ENCODE results near the gene CCDC134. TPM values are rescaled to one million over a fixed set of nuclear protein-coding genes. Genes with fewer than 3 reads are reported as not detected.

Gene CCDC134
- total RNA-seq, 1 experiment from 2014 or later, result 16.7 TPM

GRCh38 chr22:41772645-41773044, 27.8 kb upstream of the CCDC134 start:
- TF ChIP-seq POLR2AphosphoS5 (IDR thresholded peaks at IDR 0.05; ENCODE audit: low read depth, low read length), result no peak
- TF ChIP-seq SIN3A (IDR thresholded peaks at IDR 0.05; ENCODE audit: borderline replicate concordance, insufficient read depth, low read depth, low read length), result no peak
- no peak for TF ChIP-seq TCF7L2 (IDR thresholded peaks at IDR 0.05; ENCODE audit: low read depth, low read length)
- TF ChIP-seq CTCF (IDR thresholded peaks at IDR 0.05), result no peak
- TF ChIP-seq REST (IDR thresholded peaks at IDR 0.05; ENCODE audit: insufficient read depth in 1 of 2, low read depth in 2 of 2, low read length in 1 of 2), result no peak
- POLR2A ChIA-PET, result no interaction called here
- in situ Hi-C loops (cut with HindIII; ENCODE audit: low pct_unique_long_range_greater_than_20kb, low sequenced_read_pairs), result no loop called here
- BruUV-seq (replicated peaks), result no TSS peak
- Histone ChIP-seq H3K9me3 (ENCODE audit: control insufficient read depth, insufficient read depth, low read depth, low read length) (no peaks in the 10 kb centered on the region), H3K27me3 (ENCODE audit: control insufficient read depth, insufficient read depth, low read length) (no peaks in the 10 kb centered on the region), H3K36me3 (ENCODE audit: control insufficient read depth, insufficient read depth, low read length) (no peaks in the 10 kb centered on the region), H3K4me3 (ENCODE audit: low read depth in 2 of 2, low read length in 2 of 2) (no peak overlapping the region), H3K4me1 (ENCODE audit: control insufficient read depth, insufficient read depth, low read length) (no peaks in the 10 kb centered on the region), H3K27ac (ENCODE audit: low read length) (no peak overlapping the region)
- DNase-seq (ENCODE audit: low read depth, low spot score) (no peak), ATAC-seq (no peak)
- CTCF ChIA-PET, result interaction anchor here (0.6 kb wide), 1 partner anchor 163 kb away, joined by 3 read pairs; no protein-coding TSS in a partner anchor
- intact Hi-C loops (cut with micrococcal nuclease; ENCODE audit: unreplicated experiment), result no loop called here

- H3K9me3 ChIP-seq (ENCODE audit: control insufficient read depth, insufficient read depth, low read depth, low read length), result no peaks in the 10 kb centered on the region
- no peaks in the 10 kb centered on the region for H3K27me3 ChIP-seq (ENCODE audit: control insufficient read depth, insufficient read depth, low read length)
- H3K36me3 ChIP-seq (ENCODE audit: control insufficient read depth, insufficient read depth, low read length), result no peaks in the 10 kb centered on the region
- intact Hi-C loops (cut with micrococcal nuclease; ENCODE audit: unreplicated experiment), result no loop called here
- in situ Hi-C loops (cut with HindIII; ENCODE audit: low pct_unique_long_range_greater_than_20kb, low sequenced_read_pairs), result no loop called here
- no peaks in the 10 kb centered on the region for H3K4me1 ChIP-seq (ENCODE audit: control insufficient read depth, insufficient read depth, low read length)
- H3K4me3 ChIP-seq (ENCODE audit: low read depth in 2 of 2, low read length in 2 of 2), result no peak overlapping the region
- POLR2A ChIA-PET, result no interaction called here
- CTCF ChIA-PET, result no interaction called here
- H3K27ac ChIP-seq (ENCODE audit: low read length), result no peak overlapping the region
- ATAC-seq (no peak), DNase-seq (ENCODE audit: low read depth, low spot score) (no peak)
- TF ChIP-seq REST (IDR thresholded peaks at IDR 0.05; ENCODE audit: insufficient read depth in 1 of 2, low read depth in 2 of 2, low read length in 1 of 2), result no peak
- no peak for TF ChIP-seq POLR2AphosphoS5 (IDR thresholded peaks at IDR 0.05; ENCODE audit: low read depth, low read length)
- TF ChIP-seq TCF7L2 (IDR thresholded peaks at IDR 0.05; ENCODE audit: low read depth, low read length), result no peak
- TF ChIP-seq SIN3A (IDR thresholded peaks at IDR 0.05; ENCODE audit: borderline replicate concordance, insufficient read depth, low read depth, low read length), result no peak
- no peak for TF ChIP-seq CTCF (IDR thresholded peaks at IDR 0.05)
- BruUV-seq (replicated peaks), result no TSS peak
These were observed 25.1 kb upstream of the CCDC134 start for GRCh38 chr22:41775338-41775737.
